Stimulated activated CD4-positive, alpha-beta T cell treated with anti-CD3 and anti-CD28 coated beads, TNF-alpha, amount 100 ng/mL, for 48 hours (primary cell): ENCODE data around the gene TENT5D.
"Not testable (repeated sequence)": the region's sequence is repeated elsewhere in the genome, so short reads cannot be mapped to it uniquely, and the experiment has no call there.

ENCODE experiments used
- DNase-seq, 3 donors: peaks; one replicate each; pipeline ENCODE4 v3.0.0-alpha.2; 2020; ENCODE audit warnings: low read depth in 3 of 3

Gene TENT5D

DNA sequence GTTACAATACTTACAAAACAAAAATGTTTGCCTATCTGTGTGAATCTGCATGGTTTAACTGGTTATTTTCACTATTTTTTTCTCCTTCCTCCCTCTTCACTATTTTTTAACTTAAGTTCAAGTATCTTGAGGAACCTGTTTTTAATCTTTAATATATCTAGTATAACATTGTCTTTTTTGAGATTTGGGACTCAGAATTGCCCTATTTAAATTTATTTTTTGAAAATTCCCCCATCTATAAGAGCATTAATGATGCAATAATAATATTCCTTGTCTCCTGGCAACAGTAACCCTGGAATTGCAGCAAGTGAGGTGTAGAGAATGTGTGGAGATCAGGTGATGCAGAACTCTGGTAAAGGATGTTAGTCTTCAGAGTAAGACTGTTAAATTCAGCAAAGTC lies at the start of gene TENT5D:
TENT5D (plus strand) TSS at position 301 of the 400 bp plus-strand sequence. CDS start 22,093 bp downstream, outside the sequence.
- DNase-seq: no peak

DNA sequence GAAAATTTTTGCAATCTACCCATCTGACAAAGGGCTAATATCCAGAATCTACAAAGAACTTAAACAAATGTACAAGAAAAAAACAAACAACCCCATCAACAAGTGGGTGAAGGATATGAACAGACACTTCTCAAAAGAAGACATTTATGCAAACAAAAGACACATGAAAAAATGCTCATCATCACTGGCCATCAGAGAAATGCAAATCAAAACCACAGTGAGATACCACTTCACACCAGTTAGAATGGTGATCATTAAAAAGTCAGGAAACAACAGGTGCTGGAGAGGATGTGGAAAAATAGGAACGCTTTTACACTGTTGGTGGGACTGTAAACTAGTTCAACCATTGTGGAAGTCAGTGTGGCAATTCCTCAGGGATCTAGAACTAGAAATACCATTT lies 34.6 kb upstream of the TENT5D start:
- not testable (repeated sequence) for DNase-seq

DNA sequence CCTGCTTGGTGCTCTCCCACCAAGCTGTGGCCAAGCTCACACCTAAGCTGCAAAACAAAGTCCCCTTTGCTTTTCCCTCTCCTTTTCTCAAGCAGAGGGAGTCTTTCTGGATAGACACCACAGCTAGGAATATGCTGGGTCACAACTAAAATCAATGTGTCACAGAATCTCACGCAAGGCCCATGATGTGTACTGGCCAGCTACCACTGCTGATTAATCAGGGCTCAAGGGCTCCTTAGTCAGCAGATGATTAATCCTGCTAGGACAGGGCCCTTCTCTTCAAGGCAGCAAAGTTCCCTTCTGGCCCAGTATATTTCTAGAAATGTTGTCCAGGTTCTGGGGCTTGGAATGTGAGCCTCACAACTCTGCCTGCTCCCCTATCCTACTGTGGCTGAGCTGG lies 32.0 kb upstream of the TENT5D start:
- no peak for DNase-seq

DNA sequence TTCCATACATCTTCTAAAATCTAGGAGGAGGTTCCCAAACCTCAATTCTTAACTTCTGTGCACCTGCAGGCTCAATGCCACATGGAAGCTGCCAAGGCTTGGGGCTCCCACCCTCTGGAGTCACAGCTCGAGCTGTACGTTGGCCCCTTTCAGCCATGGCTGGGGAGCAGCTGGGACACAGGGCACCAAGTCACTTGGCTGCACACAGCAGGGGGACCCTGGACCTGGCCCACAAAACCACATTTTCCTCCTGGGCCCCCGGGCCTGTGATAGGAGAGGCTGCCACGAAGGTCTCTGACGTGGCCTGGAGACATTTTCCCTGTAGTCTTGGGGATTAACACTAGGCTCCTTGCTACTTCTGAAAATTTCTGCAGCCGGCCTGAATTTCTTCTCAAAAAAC lies 8.2 kb upstream of the TENT5D start:
- DNase-seq: no peak

DNA sequence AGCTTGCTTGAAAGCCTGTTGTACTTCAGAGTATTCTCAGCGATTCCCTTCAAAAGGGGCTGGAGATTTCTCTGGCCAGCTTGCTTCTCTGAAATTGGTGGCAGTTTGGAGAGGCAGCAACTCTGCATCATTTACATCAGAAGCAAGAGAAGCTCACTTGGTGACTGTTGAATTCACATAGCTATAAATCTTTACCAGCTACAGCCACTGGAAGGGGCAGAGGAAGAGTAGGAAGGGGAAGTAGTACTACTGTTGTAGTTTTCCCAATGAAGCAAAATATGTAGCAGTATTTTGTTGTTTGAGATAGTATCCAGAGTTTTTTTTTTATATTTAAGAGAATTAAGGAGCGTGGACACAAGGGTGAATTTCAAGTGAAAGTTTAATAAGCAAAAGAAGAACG lies 2.8 kb downstream of the TENT5D start:
- no peak for DNase-seq

DNA sequence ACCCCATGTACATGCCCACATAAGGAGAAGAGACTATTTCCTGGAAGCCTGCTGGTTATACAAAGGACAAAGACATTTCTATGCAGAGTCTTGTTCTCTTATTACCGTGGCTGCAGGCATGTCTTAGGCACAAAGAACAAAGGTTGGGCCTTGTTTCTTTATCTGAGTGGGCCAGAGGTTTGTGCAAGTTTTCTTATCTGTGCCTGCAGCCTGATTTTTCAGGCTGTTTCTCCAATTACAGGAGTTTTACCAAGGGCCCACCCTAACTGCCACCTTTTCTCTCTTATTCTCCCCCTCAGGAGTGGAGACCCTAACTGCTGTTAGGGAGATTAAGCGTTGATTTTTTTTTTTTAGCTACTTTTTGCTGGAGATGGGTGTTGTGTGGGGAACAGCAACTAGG lies 3.5 kb downstream of the TENT5D start:
- no peak for DNase-seq

DNA sequence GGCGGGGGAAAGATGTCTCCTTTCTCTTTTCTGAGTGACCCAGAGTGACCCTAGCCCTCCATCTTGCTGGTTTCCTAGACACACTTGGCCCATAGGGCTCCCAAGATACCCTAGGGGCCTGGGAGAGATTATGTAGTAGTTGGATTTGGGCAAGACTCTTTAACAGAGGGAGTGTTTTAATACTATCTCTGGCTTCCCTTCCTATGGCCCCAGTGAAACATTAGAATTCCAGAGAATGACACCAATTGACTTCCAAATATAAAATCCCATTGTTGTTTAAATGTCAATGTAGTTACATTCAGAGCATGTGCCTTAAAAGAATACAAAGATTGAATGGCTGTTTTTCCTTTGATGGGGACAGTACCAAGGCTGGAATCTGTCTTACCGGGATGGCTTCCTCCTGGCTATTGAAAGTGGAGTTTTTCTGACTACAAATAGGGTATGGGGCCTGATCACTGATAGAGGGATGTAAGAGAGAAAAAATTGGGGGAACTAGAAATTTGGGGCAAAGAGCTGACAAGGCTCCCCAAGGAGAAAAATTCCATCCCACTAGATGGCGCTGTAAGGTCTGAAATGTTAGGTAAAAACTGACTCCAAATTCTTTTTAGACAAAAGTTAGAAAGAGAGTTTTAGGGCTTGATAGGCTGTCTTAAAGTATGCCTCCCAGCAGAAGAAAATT lies 10.7 kb downstream of the TENT5D start:
- DNase-seq: peak in 1 of 3 donors; percentile 20

DNA sequence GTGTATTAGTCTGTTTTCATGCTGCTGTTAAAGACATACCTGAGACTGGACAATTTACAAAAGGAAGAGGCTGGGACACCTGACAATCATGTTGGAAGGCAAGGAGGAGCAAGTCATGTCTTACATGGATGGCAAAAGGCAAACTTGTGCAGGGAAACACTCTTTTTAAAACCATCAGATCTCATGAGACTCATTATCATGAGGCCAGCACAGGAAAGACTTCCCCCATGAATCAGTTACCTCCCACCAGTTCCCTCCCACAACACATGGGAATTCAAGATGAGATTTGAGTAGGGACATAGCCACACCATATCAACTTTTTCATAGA lies 11.2 kb downstream of the TENT5D start:
- DNase-seq: no peak

DNA sequence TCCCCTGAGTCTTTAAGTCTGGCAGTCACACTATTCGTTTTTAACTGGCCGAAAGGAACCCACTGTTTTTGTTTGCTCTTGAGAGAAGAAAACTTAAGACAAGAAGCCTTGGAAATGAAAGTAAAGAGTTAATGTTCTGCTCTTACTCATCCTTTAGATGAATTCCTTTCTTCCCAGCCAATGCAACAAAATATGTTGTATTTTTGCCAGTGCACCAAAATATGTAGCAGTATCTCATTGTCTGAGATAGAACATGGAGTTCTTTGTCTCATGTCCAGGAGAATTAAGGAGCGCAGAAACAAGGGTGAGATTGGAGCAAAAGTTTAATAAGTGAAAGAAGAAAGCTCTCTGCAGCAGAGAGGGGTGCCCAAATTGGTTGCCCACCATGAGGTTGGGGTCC lies 12.2 kb downstream of the TENT5D start:
- no peak for DNase-seq

DNA sequence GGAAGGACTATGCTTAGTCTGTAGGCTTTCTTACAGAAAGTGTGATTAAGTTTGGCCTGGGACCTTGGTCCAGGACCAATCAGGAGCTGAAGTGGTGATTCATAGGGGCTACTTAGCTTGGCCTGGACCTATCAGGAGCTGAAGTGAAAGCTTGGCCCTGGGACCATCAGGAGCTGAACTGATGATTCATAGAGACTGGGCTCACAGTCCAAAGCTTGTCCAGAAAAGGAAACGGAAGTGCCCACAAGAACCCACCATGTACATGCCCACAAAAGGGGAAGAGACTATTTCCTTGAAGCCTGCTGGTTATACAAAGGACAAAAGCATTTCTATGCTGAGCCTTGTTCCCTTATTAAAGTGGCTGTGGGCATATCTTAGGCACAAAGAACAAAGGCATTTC lies 12.6 kb downstream of the TENT5D start:
- no peak for DNase-seq

DNA sequence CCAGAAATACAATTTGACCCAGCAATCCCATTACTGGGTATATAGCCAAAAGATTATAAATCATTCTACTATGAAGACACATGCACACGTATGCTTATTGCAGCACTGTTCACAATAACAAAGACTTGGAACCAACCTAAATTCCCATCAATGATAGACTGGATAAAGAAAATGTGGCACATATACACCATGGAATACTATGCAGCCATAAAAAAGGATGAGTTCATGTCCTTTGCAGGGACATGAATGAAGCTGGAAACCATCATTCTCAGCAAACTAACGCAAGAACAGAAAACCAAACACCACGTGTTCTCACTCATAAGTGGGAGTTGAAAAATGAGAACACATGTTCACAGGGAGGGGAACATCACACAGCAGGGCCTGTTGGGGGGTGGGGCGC lies 47.9 kb downstream of the TENT5D start:
- DNase-seq: not testable (repeated sequence)

DNA sequence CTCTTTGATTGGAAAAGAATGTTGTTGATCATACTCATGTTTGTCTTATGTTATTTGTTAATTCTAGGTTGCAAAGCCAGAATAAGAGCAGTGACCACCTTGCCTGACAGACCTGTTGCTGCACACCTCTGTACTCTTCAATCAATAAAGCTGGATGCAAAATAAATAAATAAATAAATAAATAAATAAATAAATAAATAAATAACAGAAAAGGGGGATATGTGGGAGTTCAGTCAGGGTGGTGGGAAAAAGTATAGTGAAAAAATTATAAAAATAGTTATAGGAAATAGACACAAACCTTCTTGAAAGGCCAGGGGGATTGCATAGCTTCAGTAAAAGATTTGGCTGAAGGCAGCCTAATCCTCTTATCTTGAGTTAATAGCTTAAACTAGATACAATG lies 51.3 kb downstream of the TENT5D start:
- no peak for DNase-seq

DNA sequence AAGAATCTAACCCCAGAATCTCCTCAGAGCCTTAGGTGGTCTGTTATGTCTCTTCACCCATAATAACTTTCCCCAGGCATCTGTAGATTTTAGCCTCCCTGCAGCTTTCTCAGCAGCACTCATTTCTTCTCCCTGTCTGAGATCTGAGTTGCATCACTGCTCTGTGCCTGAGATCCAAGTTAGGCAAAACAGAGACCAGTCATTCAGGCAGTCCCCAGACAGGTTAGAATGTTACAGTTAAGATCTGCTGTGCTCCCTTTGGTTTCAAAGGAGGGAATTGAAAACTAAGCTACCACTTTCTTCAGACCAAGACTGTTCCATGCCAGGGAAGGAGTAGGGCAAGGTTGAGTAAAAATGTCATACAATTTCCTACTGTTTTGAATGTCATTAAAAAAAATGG lies 65.3 kb downstream of the TENT5D start:
- DNase-seq: no peak

DNA sequence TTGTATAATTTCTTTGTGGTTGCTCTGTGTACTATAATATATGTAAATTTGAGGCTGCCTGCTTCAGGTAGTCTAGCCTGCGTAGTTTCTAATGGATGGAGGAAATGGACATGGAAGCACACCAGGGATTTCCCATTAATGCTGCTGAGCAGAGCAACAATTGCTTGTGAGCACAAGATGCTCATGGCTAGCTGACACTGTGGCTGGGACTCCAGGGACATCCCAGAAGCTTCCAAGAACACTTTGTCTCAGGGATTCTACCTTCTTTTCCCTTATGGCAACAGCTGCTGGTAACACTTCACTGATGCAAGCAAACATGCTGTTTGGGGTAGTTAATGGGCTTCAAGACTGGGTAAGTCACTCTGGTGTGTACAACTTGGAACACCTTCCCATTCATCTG lies 66.1 kb downstream of the TENT5D start:
- no peak for DNase-seq

DNA sequence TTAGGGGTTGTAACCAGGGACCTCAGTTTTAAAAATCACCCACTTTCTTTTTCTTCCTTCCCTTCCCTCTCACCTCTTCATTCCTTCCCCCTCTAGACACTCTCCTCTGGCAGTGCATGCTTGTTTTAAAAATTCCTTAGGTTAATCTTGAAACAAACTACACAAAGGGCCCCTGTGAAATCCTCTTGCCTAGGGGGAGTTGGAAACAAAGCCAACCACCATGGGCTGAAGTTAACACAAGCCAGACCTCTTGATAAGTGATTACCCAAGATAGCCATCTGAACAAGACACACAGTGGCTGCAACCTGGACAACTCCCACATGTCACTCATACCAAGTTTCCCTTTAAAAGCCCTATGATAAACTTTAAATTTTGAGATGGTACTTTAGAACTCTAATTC lies 68.9 kb downstream of the TENT5D start:
- DNase-seq: no peak
